MM.1S (cell line): Measurements from ENCODE around the gene SLC13A2.

Experiments
- DNase-seq: peaks from one replicate; pipeline ENCODE4 v3.0.0-alpha.2; 2015
- H2AFZ ChIP-seq: fragments of 300-600 bp; sonication (generic); 2 replicates; pipeline ENCODE4 v1.6.0; 2016; ENCODE audit warnings: antibody characterized with exemption, low read length
- H3F3A ChIP-seq: fragments of 300-600 bp; sonication (generic); 2 replicates; pipeline ENCODE4 v1.6.1; 2016; ENCODE audit warnings: mild to moderate bottlenecking, antibody characterized with exemption, low read length, moderate library complexity, mixed read lengths; ENCODE audit not compliant: insufficient read depth
- H3K27ac ChIP-seq: fragments of 300-600 bp; sonication (generic); 2 replicates; pipeline ENCODE4 v1.5.1; 2016; ENCODE audit warnings: mild to moderate bottlenecking, low read length
- H3K27me3 ChIP-seq: fragments of 300-600 bp; sonication (generic); replicated peaks from 2 replicates; pipeline ENCODE4 v1.6.0; 2016; ENCODE audit warnings: low read length; ENCODE audit not compliant: insufficient read depth
- H3K36me3 ChIP-seq: fragments of 300-600 bp; sonication (generic); replicated peaks from 2 replicates; pipeline ENCODE4 v1.6.1; 2016; ENCODE audit warnings: mild to moderate bottlenecking, low read length, mixed read lengths; ENCODE audit not compliant: insufficient read depth
- H3K4me1 ChIP-seq: fragments of 300-600 bp; sonication (generic); 2 replicates; pipeline ENCODE4 v1.6.1; 2016; ENCODE audit warnings: low read length, mixed read lengths
- H3K4me2 ChIP-seq: fragments of 300-600 bp; sonication (generic); 2 replicates; pipeline ENCODE4 v1.6.0; 2016; ENCODE audit warnings: low read depth, low read length
- H3K4me3 ChIP-seq: fragments of 300-600 bp; sonication (generic); 2 replicates; pipeline ENCODE4 v1.5.1; 2016; ENCODE audit warnings: low read length, mixed read lengths
- H3K79me2 ChIP-seq: fragments of 300-600 bp; sonication (generic); 2 replicates; pipeline ENCODE4 v1.6.1; 2016; ENCODE audit warnings: mixed run types, low read length, mixed read lengths
- H3K9ac ChIP-seq: fragments of 300-600 bp; sonication (generic); 2 replicates; pipeline ENCODE4 v1.6.1; 2016; ENCODE audit warnings: low read length, mixed read lengths
- H3K9me2 ChIP-seq: fragments of 300-600 bp; sonication (generic); replicated peaks from 2 replicates; pipeline ENCODE4 v1.6.1; 2016; ENCODE audit warnings: mild to moderate bottlenecking, low read length, mixed read lengths; ENCODE audit not compliant: insufficient read depth
- H3K9me3 ChIP-seq: fragments of 300-600 bp; sonication (generic); replicated peaks from 2 replicates; pipeline ENCODE4 v1.6.1; 2016; ENCODE audit warnings: mild to moderate bottlenecking, low read length, mixed read lengths; ENCODE audit not compliant: insufficient read depth
- H4K20me1 ChIP-seq: fragments of 300-600 bp; sonication (generic); 2 replicates; pipeline ENCODE4 v1.6.1; 2016; ENCODE audit warnings: mild to moderate bottlenecking, low read length, moderate library complexity, mixed read lengths; ENCODE audit not compliant: insufficient read depth
- EZH2 ChIP-seq: fragments of 300-600 bp; sonication (generic); optimal IDR thresholded peaks from 2 replicates; pipeline ENCODE3; 2017; ENCODE audit warnings: low read depth, mild to moderate bottlenecking, antibody characterized with exemption, low read length, mixed read lengths
- EZH2phosphoT487 ChIP-seq: fragments of 300-600 bp; sonication (generic); IDR thresholded peaks from 2 replicates; pipeline ENCODE4 v1.6.1; 2018; ENCODE audit warnings: antibody characterized with exemption, low read length
- TF ChIP-seq, protein P1 (sequence below): fragments of 300-600 bp; sonication (generic); IDR thresholded peaks from 2 replicates; pipeline ENCODE4 v1.5.1; 2016; ENCODE audit warnings: antibody characterized with exemption, low read length, mixed read lengths

SLC13A2 gene

DNA sequence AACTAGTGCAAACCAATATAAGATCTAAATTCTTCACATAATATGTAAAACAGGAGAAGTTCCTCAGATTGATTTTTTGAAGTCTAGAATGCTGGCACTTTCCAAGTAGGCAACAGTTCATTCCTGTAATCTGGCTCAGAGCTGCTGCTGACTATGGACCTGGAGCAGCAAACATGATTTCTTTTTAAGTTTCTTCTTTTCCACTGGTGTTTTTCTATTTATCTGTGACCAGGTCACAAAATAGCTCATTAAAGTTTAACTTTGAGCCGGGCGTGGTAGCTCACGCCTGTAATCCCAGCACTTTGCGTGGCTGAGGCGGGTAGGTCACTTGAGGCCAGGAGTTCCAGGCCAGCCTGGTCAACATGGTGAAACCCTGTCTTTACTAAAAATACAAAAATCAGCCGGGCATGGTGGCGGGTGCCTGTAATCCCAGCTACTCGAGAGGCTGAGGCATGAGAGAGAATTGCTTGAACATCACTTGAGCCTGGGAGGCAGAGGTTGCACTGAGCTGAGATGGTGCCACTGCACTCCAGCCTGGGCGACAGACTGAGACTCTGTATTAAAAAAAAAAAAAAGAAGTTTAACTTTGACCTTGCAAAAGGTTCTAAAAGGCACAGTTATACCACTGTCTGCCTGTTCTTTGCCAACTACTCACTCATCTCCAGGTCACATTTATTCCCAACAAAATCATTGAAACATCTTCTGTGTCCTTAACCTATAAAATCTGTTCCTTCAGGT is 29.4 kb upstream of the SLC13A2 start:
- no peaks in the 10 kb centered on the region for H3K9me2 ChIP-seq
- H3K9ac ChIP-seq = no peak overlapping the region
- no peaks in the 10 kb centered on the region for H3F3A ChIP-seq
- no peaks in the 10 kb centered on the region for H4K20me1 ChIP-seq
- no peak for DNase-seq
- H3K27me3 ChIP-seq = no peaks in the 10 kb centered on the region
- TF ChIP-seq EZH2phosphoT487 = no peak
- TF ChIP-seq, protein P1, sequence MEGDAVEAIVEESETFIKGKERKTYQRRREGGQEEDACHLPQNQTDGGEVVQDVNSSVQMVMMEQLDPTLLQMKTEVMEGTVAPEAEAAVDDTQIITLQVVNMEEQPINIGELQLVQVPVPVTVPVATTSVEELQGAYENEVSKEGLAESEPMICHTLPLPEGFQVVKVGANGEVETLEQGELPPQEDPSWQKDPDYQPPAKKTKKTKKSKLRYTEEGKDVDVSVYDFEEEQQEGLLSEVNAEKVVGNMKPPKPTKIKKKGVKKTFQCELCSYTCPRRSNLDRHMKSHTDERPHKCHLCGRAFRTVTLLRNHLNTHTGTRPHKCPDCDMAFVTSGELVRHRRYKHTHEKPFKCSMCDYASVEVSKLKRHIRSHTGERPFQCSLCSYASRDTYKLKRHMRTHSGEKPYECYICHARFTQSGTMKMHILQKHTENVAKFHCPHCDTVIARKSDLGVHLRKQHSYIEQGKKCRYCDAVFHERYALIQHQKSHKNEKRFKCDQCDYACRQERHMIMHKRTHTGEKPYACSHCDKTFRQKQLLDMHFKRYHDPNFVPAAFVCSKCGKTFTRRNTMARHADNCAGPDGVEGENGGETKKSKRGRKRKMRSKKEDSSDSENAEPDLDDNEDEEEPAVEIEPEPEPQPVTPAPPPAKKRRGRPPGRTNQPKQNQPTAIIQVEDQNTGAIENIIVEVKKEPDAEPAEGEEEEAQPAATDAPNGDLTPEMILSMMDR = no peak
- no peak for TF ChIP-seq EZH2
- H3K36me3 ChIP-seq = no peaks in the 10 kb centered on the region
- H3K4me2 ChIP-seq = no peak overlapping the region
- H3K27ac ChIP-seq = no peak overlapping the region
- no peak overlapping the region for H2AFZ ChIP-seq
- no peaks in the 10 kb centered on the region for H3K79me2 ChIP-seq
- no peaks in the 10 kb centered on the region for H3K4me1 ChIP-seq
- H3K9me3 ChIP-seq = no peaks in the 10 kb centered on the region
- H3K4me3 ChIP-seq = no peak overlapping the region

DNA sequence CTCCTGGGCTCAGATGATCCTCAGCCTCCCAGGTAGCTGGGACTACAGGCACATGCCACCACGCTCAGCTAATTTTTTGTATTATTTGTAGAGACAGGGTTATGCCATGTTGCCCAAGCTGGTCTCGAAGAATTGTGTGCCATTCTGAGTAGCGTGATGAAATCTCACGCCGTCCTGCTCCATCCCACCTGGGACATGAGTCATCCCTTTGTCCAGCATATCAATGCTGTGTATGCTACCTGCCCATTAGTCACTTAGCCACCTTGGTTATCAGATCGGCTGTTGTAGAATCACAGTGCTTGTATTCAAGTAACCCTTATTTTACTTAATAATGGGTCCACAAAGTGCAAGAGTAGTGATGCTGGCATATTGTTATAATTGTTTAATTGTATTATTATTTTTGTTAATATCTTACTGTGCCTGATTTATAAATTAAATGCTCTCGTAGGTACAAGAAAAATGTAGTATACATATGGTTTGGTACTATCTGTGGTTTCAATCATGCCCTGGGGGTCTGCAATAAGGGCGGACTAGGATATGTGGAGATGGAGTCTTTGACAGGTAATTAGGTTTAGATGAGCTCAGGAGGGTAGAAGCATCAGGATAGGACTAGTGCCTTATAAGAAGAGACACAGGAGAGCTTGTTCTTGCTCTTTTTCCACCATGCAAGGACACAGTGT is 26.6 kb upstream of the SLC13A2 start:
- Histone ChIP-seq H4K20me1 (no peaks in the 10 kb centered on the region), H3K9ac (no peak overlapping the region), H3K4me2 (no peak overlapping the region), H2AFZ (no peak overlapping the region), H3K9me3 (no peaks in the 10 kb centered on the region), H3K79me2 (no peaks in the 10 kb centered on the region), H3K36me3 (no peaks in the 10 kb centered on the region), H3K4me1 (no peaks in the 10 kb centered on the region), H3K9me2 (no peaks in the 10 kb centered on the region), H3K27ac (no peak overlapping the region), H3F3A (no peaks in the 10 kb centered on the region), H3K4me3 (no peak overlapping the region), H3K27me3 (no peaks in the 10 kb centered on the region)
- no peak for DNase-seq
- TF ChIP-seq, protein P1 = no peak
- TF ChIP-seq EZH2phosphoT487 = no peak
- TF ChIP-seq EZH2 = no peak

DNA sequence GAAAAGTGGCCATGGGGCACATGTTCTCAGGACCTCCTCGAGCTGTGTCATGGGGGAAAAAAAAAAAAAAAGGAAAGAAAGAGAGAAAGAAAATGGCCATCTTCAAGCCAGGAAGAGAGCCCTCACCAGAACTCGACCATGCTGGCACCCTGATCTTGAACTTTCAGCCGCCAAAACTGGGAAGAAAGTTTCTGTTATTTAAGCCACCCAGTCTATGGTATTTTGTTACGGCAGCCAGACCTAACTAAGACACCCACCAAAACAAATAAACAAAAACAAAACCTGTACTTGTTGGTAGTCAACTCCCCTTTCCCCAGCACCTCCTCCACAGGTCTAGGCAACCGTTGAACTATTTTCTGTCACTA is 26.1 kb upstream of the SLC13A2 start:
- H4K20me1 ChIP-seq = no peaks in the 10 kb centered on the region
- TF ChIP-seq EZH2phosphoT487 (no peak), EZH2 (no peak)
- TF ChIP-seq, protein P1 = no peak
- H3K4me3 ChIP-seq = no peak overlapping the region
- no peaks in the 10 kb centered on the region for H3K36me3 ChIP-seq
- H3K4me1 ChIP-seq = no peaks in the 10 kb centered on the region
- H3K9ac ChIP-seq = no peak overlapping the region
- H3K27ac ChIP-seq = no peak overlapping the region
- H3K9me3 ChIP-seq = no peaks in the 10 kb centered on the region
- H3K79me2 ChIP-seq = no peaks in the 10 kb centered on the region
- H3K4me2 ChIP-seq = no peak overlapping the region
- H3K9me2 ChIP-seq = no peaks in the 10 kb centered on the region
- H2AFZ ChIP-seq = no peak overlapping the region
- no peaks in the 10 kb centered on the region for H3F3A ChIP-seq
- no peak for DNase-seq
- no peaks in the 10 kb centered on the region for H3K27me3 ChIP-seq
